ENCODE results near the gene PARD3B.
A peak's percentile ranks its signal among the peaks of the same experiment; 100 is the strongest.
"Not testable (repeated sequence)": the region's sequence is repeated elsewhere in the genome, so short reads cannot be mapped to it uniquely, and the experiment has no call there.

Gene PARD3B

DNA sequence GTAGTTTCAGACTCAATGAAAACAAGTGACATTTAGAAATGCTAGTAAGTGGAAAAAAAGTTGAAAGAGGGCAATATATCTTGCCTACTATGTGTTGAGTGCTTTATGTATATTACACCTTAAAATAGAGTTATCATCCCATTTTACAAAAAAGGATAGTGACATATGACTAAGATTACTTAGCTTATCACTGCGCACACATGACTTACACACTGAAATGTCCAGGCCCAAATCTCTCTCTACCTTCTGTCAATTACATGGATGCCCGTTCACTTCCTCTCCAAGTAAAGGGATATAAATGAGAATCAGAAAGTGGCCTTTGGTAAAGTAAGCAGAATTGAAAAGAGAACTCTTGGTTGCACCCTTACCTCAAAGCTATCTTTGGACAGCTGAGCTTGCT lies 3.6 kb upstream of the PARD3B start:
- no peak for DNase-seq

DNA sequence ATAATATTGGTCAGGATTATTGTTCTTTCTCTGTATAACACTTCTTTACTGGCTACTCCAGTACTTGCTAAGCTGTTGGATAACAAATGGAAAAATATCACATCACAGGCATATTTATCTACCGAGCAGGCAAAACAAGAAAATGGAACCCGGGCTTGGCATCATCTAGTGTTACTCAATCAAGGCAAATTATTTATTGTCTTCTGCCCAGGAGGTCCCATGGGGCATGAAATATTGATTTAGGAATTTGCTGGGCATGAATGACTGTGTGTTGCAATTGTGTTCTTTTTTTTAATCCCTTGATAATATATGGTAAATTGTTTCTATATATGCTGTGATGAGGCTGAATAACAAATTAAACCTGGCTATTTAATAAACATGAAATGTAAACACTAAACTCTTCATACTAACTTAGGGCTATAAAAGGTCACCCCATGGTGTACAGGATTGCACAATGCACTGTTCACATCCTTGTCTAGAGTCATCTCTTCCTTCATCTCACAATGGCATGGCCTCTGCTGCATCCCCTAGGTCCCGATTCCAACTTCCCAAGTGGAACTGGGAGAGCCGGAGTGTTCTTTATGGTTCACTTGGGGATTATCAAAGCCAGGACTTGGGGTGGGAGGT lies 2.2 kb upstream of the PARD3B start:
- DNase-seq, result no peak

DNA sequence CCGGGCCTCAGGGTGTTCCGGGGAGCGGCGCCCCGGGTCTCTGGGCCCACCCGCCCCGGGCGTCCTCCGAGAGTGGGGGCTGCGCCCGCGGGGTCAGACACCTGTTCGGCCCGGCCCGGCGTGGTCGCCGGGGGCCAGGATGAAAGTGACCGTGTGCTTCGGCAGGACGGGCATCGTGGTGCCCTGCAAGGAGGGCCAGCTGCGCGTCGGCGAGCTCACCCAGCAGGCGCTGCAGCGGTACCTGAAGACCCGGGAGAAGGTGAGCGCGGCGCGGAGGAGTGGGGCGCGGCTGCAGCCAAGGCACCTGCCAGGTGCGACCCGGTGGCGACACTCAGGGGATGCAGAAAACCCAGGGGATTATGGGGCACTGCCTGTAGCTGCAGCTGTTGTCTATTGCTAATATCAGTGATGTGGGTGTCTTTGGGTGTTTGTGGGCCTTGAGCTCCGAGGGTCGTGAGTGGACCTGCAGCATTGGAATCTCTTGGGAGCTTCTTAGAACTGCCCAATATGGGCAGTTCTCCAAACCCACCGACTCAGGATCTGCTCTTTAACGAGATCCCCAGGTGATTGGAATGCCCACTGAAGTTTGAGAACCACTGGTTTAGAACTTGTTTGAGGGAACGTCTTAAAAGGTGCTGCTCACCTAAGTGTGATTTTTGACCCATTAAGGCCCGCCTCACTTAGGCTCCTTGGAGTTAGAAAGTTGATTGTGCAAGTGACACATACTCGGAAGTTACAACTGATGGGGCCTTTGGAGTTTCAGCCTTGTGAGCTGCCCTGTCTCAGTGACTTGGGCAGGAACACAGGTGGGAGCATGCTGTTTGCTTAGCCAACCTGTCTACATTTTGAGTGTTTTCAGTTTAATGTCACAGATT lies 823 bp downstream of the PARD3B start:
- DNase-seq, result peak; percentile 58

DNA sequence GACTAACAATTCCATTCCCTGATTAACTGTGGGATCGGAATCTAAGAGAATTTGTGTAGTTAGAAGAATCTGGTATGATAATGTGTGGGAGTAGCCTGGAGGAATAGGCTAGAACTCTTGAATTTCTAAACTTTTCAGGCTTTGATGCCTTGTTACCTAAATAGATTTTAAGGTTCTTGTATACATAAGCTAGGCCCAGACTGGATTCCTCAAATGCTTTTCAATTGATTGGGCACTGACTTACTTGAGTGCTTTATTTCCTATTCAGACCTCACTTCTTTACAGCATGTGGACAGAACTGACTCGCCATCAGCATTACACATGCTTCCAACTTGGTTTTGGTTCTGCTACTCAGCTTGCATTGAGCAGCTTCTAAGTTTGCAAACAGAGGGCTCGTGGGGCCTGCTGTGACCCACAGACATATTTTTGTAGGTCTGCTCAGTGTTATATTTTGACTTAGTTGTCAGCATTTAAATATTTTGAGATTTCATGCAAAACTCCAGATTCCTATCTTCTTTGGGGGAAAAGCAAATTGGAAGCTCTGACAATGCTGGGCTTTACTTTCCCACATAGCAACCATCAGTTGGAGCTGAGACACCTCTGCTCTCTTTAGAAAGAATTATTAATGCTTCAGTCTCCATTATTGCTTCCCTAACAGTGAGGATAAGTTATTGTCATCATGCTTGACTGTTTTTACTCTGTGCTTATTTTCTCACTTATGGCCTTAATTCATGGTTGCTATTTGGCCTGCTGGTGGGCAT lies 5.7 kb downstream of the PARD3B start:
- DNase-seq, result no peak

DNA sequence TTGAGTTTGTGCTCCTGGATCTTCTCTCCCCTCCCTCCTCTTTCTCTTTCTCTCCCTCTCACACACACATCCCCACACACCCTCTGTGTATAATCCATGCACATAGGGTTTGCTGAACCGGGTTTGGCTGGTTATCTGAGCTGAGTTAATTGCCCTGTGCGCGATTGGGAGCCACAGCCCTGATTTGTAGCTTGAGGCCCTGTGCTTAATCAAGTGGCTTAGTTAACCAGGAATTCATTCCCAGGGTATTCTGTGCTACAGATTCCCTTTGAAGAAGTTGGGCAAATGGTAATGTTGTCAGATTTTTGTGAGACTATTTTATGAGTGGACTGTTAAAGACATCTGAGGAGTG lies 6.2 kb downstream of the PARD3B start:
- DNase-seq, result no peak

DNA sequence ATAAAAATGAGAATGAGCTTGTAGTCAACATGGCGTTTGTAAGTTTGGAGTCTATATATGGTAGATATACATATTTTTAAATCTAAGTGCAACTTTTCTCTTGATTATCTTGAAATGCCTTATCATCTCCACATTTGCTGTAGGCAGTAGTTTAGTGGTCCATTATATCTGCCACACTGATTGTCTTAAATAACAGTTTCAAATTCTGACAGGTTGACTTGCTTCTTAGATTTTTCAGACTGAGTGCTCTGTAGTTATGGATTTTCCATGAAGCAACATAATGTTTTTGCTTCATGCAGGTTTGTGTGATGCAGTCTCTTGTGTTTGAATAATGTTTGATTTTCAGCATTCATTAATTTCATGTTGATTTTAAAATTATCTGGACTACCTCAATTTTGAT lies 12.3 kb downstream of the PARD3B start:
- DNase-seq, result no peak

DNA sequence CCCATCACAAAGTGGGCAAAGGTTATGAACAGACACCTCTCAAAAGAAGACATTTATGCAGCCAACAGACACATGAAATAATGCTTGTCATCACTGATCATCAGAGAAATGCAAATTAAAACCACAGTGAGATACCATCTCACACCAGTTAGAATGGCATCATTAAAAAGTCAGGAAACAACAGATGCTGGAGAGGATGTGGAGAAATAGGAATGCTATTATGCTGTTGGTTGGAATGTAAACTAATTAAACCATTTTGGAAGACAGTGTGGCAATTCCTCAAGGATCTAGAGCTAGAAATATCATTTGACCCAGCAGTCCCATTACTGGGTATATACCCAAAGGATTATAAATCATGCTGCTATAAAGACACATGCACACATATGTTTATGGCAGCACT lies 14.1 kb downstream of the PARD3B start:
- not testable (repeated sequence) for DNase-seq

DNA sequence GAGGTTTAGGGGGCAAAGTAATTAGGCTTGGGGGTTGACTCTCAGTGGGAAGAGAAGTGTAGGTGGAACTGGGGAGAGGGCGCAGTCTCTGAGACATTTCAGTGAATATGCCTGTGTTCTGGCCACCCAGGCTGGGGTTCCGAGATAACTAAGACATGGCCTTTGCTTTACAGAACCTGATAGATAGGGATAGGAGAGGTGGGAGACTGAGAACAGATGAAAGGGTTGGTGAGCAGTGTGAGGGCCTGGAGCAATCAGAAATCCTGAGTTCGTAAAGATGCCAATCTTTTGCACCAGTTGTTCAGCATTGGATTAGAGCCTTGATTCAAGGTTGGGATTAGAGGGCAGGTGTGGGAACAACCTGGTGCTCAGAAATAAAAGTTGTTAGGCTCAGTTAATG lies 15.6 kb downstream of the PARD3B start:
- no peak for DNase-seq

DNA sequence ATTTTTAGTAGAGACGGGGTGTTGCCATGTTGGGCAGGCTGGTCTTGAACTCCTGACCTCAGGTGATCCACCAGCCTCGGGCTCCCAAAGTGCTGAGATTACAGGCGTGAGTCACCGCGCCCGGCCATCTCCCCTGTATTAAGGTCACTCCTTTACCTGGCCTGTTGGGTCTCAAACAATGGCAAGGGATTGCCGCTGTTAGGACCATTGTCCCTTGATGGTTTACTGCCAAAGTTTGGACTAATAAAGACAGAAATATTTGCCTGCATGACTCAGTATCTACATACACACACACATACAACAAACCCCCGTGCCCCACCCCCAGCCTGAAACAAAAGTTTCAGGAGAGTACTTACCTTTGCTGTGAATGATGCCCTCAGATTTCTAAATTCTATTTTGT lies 16.5 kb downstream of the PARD3B start:
- no peak for DNase-seq

DNA sequence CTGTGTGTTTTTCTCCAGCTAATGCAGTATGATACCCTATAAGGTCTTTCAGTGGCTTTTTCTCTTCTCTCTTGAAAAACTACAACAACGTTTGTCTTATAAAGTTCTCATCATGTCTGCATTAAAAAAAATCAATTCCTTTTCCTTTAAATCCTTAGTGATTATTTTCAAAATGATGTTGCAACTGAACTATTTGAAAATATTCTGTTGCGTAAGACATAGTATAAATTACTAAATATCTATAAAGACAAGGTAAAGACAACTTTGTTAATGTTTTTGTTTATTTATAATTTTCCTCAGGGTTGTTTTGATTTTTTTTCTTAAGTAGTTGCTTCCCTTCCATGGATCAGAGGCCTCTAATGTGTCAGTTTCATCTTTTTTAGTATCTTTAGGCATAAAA lies 21.2 kb downstream of the PARD3B start:
- DNase-seq, result no peak

DNA sequence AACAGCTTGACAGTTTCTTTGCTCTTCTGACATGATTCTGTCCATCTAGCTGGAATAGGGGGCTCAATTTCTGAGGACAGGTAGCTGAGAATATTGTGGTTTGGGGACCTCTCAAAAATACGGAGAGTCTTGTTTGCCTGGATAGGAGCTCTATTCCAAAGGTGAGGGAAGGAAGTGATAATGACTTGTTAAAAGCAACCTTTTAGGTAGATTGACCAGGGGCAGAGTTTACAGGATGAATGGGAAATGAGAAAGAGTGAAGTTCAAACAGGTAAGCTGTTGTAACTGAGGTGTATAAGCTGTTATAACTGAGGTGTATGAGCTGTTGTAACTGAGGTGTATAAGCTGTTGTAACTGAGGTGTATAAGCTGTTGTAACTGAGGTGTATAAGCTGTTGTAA lies 25.1 kb downstream of the PARD3B start:
- DNase-seq, result no peak

DNA sequence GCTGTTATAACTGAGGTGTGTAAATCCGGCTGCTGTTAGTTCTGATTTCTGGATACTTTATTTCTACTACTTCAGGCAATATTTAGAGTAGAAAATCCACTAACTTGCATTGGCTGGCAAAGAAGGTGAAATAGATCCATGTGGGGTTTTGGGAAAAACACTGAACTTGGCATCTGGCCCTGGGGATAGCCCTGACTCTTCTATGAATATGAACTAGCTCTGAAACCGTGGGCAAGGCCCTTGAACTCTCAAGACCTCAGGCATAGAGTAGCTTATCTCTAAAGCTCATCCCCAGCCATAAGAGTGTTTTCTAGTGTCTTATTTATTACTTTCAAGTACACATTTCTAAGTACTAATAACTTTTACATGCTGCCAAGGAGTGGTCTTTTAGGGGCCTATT lies 25.8 kb downstream of the PARD3B start:
- DNase-seq, result no peak

DNA sequence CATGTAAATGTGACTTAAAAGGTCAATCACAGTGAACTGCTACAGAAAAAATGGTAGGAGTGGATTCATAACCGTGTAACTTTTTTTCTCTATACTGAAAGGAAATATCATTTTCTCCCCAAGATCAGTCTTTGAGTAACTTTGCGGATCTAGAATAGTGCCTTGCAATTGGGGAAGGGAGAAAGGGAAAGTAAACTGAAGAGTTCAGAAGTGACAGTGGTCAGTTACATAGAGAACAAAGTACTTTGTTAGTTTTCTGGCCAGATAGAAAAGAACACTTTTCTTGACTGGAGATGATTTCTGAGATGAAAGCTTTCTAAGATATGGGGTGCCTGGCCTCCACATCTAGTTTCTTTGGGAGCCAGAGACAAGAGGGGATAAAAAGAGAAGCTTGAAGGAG lies 26.6 kb downstream of the PARD3B start:
- DNase-seq, result no peak

DNA sequence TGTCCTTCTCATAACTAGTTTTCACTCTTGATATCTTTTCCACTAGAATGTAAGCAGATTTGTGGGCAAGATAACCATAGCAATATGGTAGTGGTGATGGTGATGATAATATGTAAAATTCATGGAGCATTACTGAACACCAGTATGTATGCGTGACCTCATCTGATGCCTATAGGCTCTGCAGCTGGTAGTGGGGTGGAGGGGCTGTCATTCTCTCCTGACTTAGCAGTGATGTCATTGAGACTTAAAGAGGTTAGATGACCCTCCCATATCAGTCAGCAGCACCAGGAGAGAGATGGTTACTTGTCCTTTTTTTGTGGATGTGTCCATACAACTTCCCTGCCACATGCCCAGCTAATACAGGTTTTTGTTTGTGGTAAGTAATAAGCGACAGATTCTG lies 27.9 kb downstream of the PARD3B start:
- no peak for DNase-seq

DNA sequence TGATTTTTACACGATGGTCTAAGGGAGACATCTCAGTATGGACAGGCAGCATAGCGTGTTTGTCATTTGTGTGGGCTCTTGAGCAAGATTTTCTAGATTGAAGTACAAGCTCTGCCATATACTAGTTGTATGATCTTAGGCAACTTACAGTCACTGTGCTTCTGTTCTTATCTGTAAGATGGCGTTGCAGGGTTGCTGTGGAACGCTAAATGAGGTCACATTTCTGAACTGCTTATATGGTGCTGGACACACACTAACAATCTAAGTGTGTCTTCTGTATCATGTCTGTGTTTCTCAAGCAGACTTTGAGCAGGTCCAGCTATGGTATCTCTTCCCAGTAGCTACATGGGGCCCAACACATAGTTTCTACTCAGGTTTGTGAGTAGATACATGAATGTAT lies 29.2 kb downstream of the PARD3B start:
- no peak for DNase-seq

DNA sequence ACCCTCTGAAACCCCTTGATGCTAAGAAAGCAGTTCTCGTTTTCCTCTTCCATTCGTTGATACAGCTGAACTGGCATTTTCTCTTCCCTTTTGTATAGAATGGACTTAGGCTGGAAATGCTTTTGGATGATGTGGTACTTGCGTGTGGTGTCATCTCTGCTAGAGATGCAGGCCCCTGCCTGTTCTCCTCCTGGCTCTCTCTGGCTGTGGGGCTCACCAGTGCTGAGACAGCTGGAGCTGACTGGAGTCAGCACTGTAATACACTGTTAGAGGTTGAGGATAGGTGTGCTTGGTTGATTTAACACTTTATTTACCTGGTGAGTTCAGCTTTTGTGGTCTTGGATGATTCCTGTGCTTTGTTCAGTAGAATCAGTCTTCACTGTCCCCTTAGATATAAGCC lies 30.2 kb downstream of the PARD3B start:
- DNase-seq, result no peak

DNA sequence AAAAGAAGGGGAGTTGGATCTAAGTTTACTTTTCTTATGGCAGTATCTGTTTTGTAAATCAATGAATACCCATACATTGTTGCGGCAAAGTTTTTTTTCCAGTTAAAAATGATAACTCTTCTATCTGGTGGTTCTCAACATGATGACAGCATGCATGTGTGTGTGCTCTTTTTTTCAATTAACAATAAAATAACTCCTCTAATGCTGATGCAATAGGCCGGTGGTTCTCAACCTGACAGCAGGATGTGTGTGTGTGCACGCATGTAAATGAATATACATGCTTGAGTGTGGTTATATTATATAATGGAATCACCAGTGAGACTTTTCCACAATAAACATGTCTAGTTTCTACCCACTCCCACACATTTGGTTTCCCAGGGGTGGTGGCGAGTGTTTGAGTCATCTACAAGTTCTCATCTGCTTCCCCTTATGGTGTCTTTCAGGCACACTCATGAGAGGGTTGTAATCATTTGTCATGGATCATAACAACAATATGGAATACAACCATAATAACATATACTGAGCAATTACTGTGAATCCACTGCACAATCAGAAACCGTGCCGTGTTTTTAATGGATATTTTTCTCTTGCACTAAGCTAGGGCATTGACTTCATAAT lies 31.2 kb downstream of the PARD3B start:
- no peak for DNase-seq

DNA sequence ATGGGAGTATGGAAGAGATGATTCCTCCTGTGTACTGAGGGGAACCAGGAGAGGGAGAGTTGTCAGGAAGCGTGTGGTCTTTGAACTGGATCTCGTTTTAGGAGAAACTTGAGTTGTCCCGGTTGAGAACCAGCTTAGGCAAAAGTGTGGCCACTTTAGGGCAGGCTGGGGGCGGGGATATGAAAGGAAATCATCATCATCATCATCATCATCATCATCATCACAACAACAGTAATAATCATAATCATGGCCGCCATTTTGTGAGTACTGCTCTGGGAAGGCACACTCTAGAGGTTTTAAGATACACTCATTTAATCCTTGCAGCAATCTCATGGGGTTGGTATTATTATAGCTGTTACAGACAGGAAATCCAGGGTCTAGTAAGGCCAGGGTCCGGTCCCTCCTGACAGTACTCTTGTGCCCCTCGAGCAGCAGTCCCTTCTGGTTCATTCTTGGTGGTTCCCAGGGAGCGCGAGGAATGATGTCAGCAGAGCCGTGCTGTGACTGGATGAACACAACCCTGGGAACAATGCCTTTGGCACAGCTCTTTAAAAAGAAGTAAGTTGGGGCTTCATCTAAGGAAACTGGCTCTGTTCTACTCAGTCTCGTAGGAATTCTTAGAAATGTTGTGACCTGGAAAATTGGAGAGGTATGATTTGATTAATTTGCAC lies 33.8 kb downstream of the PARD3B start:
- no peak for DNase-seq

DNA sequence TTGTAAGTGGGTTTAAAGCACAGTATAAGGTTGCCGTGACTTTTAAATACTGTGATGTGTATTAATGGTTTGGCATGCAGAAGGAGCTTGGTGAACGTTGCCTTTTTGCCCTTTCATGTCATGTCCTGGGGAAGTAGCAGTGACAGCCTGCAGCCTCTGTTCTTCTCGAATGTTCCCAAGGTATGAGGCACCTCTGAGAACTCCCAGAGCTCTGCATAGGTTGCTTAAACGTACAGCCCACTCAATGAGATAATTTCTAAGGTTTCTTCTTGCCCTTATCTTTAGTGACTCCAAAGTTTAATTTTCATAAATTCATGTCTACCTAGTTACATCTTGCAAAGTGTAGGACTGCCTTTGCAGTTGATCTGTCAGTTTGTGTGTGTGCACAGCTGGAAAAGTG lies 36.7 kb downstream of the PARD3B start:
- DNase-seq, result no peak

DNA sequence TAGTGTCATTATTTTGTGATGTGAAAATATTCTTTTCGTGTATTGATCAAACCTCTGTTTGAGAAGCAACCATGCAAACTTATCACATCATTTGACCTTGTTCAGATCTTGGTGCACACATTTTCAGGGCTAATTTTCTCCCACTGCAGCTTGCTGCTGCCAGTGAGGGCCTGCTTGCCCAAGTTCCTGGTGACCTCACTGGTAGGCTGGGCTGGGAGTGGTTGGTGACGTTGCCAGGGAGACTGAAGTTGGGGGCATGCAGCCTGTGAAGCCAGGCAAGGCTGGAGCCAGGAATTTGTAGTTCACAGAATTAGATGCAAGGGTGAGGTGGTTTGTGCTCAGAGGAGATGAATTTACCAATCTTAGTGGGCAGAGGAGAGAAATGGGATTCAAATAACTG lies 38.5 kb downstream of the PARD3B start:
- no peak for DNase-seq

DNA sequence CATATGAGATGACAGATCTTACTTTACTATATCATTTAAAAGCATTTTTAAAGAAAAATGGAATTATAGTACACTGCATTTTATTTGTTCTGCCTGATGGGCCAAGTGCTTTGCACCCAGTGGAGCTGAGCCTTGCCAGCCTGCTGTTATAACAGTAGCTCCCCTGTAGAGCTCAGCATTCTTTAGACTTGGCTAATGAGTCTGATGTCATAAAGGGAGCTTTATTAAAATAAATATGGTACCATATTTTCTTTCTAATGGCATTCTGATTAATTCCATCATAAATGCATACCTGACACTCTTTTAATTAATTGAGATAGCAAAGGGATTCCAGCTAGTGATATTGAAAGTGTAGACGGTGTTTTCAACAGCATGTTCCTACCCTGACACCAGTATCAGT lies 40.7 kb downstream of the PARD3B start:
- DNase-seq, result no peak

DNA sequence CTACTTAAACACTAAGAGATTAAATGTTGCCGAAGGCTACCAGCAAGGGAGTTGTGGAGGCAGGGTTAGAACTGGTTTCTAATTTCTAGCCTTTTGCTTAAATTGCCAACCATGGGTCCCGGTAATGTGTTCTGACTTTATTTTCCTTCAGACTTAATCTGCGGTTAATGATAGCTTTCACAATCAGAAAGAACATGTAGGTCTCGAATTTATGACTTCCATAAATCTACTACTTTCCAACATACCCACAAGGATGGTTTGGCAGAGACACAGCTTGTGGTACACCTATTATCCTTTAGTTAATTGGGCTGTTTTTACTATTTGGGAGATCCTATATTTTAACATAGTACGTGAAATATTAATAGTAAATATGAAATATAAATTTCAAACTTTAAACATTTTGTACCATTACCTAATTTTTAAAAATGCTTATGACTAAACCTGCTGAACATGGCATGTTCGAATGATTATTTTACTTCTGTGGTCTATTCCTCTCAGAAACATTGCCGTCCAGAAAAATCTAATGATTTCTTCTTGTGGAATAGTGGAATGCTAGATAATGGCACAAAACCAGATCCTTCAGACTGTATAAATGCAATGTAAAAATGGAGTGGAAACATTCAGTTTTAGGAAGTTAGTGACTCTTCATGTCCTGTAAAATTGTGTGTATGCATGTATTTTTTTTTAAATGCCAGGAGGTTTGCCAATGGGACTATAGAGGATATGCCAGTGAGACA lies 41.3 kb downstream of the PARD3B start:
- no peak for DNase-seq
